Measurements from ENCODE around the gene GFRA1.
"Not testable (repeated sequence)": the region's sequence is repeated elsewhere in the genome, so short reads cannot be mapped to it uniquely, and the experiment has no call there.

Gene GFRA1

DNA sequence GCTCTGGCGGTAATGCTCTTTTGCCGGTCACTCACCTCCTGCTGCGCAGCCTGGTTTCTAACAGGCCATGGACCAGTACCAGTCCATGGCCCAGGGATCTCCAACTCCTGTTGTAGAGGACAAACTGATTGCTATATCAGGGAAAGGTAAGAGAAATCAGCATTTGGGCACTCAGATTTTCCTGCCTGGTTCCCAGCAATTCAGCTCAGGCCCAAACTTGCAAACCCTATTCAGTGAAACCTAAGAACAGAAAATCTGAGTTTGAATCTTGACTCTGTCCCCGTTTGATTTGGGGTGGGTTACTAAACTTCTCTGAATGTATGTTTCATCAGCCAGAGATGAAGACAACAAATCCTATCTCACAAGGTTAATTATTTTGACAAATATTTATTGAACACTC lies 77.4 kb downstream of the GFRA1 start:
- no peak for DNase-seq

DNA sequence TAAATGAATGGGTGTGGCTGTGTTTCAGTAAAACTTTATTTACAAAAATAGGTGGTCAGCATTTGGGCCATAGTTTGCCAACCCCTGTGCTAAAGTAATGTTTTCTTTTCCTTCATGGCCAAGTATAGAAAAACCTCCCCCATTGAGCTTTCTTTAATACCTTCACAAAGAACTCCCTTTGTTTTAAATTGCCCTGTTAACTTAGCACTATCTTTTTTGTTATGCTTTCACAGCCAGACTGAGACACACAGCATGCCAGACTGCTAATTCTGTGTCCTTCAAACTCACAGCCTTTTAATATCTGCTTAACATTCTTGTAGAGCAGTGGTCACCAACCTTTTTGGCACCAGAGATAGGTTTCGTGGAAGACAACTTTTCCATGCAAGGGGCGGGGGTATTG lies 78.0 kb downstream of the GFRA1 start:
- DNase-seq, result no peak

GRCh38 chr10:116194061-116194460 lies 78.9 kb downstream of the GFRA1 start:
- DNase-seq, result no peak

GRCh38 chr10:116190883-116191282 lies 82.1 kb downstream of the GFRA1 start:
- DNase-seq, result no peak

DNA sequence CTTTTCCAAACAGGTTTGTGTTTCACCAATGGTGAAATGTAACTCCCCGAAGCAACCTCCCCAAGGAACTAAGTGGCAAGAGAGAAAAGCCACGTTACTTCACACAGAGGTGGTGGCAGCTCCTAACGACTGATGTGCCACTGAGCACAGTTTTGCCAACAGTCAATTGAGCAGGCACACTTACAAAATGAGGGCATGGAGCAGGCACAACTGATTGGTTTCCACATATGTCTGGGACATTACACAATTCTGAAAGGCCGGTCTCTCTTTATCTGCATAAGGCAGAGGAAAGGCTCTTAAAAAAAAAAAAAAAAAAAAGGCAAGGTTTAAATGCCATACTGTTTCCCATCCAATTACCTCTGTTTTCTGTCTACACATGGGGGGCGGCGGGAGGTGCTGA lies 86.7 kb downstream of the GFRA1 start:
- DNase-seq, result no peak

GRCh38 chr10:116185199-116185867 lies 87.7 kb downstream of the GFRA1 start:
- DNase-seq, result no peak

DNA sequence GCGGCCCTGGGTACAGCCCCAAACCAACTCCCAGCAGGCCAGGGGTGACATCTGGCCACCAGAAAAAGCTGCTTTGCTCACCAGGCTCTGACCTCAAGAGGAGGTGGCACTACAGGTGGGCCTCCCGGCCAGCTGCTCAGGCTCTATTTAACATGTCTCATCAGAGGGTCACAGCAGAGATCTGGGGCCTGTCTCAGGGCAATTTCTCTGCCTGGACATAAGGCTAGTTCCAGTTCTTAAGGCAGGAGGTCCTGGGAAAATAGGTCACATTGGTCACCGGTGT lies 88.6 kb downstream of the GFRA1 start:
- DNase-seq, result no peak

DNA sequence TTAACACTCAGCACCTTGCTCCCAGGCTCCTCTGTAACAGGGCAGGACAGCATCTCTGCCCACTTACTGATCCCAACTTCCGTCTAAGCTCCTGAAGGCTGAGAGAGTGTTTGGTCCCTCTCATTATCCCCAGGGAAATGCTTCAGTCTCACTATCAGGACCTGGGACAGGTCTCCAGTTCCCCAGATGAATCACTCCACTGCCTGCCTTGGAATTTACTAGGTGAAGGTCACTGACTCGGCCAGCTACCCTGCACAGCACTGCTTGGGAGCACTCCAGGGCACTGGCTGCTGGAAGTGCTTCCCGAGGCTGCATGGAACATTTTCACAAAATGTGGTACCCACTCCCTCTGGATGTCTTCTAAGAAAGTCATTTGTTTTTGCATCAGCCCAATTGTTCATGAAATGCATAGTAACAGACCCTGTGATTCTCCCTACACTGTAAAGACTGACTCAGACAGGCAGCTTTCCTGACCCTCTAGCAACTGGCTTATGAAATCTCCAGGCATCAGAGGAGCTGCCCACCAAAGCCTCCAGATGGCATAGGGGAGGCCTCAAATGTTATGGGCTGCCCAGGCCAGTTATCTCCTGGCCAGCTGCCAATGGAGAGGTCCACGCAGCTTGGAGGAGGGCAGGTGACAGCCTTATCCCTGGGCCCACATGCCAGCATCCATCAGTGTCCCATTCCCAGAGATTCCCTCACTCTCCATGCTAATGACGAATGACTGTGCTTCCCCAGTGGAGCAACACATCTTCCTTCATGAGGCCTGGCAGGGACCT lies 89.1 kb downstream of the GFRA1 start:
- DNase-seq, result no peak

- no peak for DNase-seq
These were observed 90.6 kb downstream of the GFRA1 start for GRCh38 chr10:116182426-116182825.

DNA sequence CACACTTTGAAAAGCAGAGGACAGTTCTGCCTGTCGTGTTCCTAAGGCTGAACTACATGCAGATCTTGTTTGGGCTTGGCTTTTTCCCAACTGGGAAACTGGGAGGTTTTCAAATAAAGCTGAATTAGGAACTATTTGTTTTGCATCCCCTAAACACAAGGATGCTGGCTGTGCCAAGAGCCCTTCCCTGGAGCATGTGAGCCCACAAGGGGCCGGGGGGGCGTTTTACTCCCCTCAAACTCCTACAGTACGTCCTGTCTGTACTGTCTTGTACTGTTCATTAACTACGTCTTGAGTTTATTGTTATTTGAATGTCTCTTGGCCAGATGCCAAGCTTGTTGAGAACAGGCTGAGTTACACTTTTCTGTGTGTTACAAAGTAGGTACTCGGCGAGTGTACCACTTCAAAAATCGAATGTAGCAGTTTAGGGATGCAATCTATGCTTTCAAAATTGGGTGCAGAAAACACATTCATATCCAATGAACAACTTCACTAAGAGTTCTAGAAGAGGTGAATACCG lies 94.9 kb downstream of the GFRA1 start:
- no peak for DNase-seq

GRCh38 chr10:116175231-116175630 lies 97.8 kb downstream of the GFRA1 start:
- no peak for DNase-seq

GRCh38 chr10:116171505-116171904 lies 101.5 kb downstream of the GFRA1 start:
- no peak for DNase-seq

DNA sequence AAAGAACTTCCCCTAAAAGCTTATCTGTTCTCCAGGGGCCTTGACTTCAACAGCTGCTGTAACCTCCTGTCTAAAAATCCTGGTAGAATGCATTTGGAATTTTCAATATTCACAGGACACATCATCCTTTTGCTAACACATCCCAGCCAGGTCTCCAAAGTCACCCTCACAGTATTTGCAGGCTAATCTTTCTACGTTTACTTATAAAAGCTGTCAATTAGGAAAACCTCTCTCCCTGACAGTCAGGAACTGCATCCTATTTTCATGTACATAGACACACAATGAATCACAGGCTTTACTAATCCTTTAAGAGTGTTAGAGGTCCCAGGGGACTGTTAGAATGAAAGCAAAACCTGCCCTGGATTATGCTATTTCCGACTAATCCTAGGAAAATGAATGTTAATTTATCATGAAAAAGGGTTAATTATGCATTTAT lies 102.2 kb downstream of the GFRA1 start:
- DNase-seq, result no peak

DNA sequence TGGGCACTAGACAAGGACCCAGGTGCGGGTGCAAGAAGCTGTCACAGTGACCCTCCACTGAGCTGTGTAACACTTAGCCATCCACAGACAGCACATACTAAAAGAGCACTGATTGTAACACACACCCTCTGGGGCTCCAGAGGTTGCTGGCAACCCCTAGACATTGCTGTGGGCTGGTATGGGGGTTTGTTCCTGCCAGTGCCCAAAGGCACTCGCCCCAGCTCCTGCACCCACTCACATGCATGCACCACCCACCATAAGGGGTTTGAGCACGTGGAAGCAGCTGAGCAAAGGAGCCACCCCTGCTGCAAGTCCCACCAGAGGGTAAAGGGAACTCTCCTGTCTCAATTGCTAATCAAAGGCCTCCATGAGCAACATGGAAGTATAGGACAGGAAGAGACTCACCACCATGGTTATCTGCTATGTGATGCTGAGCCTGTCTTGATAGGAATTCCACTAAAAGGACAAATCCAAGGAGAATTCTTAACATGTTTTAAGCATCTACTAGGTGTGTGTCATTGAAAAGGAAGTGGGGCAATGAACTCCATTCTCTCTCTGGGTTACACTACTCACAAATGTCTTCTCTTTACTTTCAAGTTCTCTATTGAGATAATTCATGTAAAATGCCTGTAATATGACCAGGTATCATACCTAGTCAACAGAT lies 103.1 kb downstream of the GFRA1 start:
- DNase-seq, result no peak

DNA sequence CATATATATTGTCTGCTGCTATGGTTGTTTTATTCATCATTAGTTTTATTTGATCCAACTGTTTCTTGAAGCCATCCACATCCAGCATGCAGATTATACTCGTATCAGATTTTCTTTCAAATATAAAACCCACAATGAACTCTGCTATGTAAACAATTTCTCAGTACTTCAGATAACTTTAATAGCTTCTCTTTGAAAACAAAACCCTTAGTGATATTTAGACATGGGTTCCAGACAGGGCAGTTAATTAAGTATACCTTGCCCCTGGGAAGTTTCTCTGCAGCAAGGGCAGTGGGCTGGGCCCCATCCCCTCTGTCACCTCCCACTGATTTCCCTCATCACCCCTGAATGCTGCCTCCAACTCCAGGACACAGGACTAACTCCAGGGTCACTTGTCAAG lies 104.3 kb downstream of the GFRA1 start:
- DNase-seq, result no peak

- no peak for DNase-seq
These were observed 104.7 kb downstream of the GFRA1 start for GRCh38 chr10:116168329-116168728.

- not testable (repeated sequence) for DNase-seq
These were observed 107.1 kb downstream of the GFRA1 start for GRCh38 chr10:116165941-116166340.

- no peak for DNase-seq
These were observed 108.7 kb downstream of the GFRA1 start for GRCh38 chr10:116164291-116164690.

- DNase-seq, result no peak
These were observed 109.5 kb downstream of the GFRA1 start for GRCh38 chr10:116163333-116164131.

DNA sequence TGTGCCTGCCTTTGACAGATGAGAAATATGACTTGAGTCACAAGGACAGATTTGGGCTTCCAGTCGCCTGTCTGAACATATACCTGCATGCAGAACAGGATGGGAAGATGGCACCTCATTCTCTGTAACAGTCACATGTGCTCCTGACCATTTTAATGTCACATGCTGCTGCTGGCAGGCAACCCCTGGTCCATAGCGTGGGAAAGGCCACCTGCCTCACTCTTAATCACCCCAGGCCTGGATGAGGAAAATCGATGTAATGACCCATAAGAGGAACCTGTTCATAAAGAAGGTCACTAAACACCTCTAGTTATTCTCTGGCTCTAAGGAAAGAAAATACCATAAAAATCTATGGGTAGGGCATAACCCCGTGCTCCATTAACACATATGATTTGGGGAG lies 110.2 kb downstream of the GFRA1 start:
- DNase-seq, result no peak

DNA sequence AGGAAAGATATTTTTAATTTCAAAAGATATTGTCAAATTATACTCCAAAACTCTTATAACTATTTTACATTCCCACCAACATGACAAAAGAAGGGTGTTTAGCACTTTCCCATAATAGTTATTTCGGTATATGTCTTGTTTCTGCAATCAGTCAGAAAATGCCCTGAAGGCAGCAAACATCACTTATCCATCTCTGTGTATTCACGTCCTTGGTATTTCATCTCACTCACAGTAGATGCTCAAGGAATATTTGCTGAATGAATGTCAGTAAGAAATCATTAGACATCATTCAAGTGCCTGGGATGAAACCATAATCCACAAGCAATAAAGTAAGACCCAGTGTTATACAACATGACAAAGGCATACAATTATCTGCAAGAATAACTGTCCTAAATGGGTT lies 112.7 kb downstream of the GFRA1 start:
- no peak for DNase-seq

DNA sequence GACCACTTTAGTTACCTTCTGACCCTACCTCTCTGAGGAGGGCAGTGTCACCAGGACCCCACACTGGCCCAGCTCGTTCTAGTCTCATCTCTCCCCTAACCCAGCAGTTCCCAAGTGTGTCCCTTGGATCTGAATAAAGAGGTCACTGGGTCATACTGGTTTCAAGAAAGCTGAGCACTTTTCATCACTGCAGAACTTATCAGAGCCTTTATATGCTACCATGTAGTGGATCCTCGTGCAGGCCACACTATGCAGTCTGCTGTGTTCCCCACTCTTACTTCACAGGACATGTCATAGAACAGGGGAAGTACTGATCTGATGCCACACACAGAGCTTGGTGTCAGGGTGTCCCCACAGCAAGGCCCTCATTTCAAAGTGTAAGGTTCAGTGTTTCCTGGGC lies 113.8 kb downstream of the GFRA1 start:
- DNase-seq, result no peak

DNA sequence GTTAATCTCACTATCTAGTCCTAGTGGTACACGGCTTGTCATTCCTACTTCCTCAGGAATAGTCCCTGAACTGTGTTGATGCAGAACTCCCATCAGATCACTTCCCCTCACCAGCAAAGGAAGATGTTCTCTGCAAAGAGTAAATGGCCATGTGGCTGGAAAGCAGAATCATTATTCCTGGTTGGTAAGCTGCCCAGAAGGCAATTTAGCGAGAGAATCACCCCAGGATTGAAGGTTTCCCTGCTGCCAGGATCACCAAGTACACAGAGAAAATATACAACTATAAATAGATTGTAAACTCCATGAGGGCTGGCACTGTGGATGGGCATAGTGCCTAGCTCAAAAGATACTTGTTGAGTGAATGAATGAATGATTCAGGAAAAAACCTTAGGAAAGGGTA lies 115.0 kb downstream of the GFRA1 start:
- no peak for DNase-seq
